CD4-positive, alpha-beta T cell treated with Interleukin-1 beta for 1 hour (primary cell): ENCODE measurements around the gene KDELR3.

Experiments
- DNase-seq, 2 donors: peaks; one replicate each; pipeline ENCODE4 v3.0.0-alpha.2; 2020 to 2022

Gene KDELR3

GRCh38 chr22:38440747-38441350, 27.0 kb upstream of the KDELR3 start:
- DNase-seq, result no peak

- DNase-seq, result no peak
Observed at GRCh38 chr22:38441620-38442287, 26.1 kb upstream of the KDELR3 start.

GRCh38 chr22:38442967-38443627, 24.8 kb upstream of the KDELR3 start:
- no peak for DNase-seq

GRCh38 chr22:38443628-38444521, 24.0 kb upstream of the KDELR3 start:
- no peak for DNase-seq

GRCh38 chr22:38444783-38445182, 23.1 kb upstream of the KDELR3 start:
- no peak for DNase-seq

GRCh38 chr22:38446018-38446601, 21.8 kb upstream of the KDELR3 start:
- no peak for DNase-seq

GRCh38 chr22:38448945-38449745, 18.8 kb upstream of the KDELR3 start:
- no peak for DNase-seq

- no peak for DNase-seq
Observed at GRCh38 chr22:38449776-38450175, 18.1 kb upstream of the KDELR3 start.

- DNase-seq, result no peak
Observed at GRCh38 chr22:38450234-38450797, 17.6 kb upstream of the KDELR3 start.

GRCh38 chr22:38451404-38451803, 16.5 kb upstream of the KDELR3 start:
- no peak for DNase-seq

- DNase-seq, result no peak
Observed at GRCh38 chr22:38451864-38452263, 16.0 kb upstream of the KDELR3 start.

- no peak for DNase-seq
Observed at GRCh38 chr22:38452373-38453065, 15.4 kb upstream of the KDELR3 start.

GRCh38 chr22:38453066-38453672, 14.7 kb upstream of the KDELR3 start:
- DNase-seq, result no peak

- DNase-seq, result no peak
Observed at GRCh38 chr22:38453996-38454352, 13.9 kb upstream of the KDELR3 start.

GRCh38 chr22:38454353-38455075, 13.4 kb upstream of the KDELR3 start:
- peak; percentile 10 to 13 for DNase-seq

- DNase-seq, result no peak
Observed at GRCh38 chr22:38455076-38455529, 12.8 kb upstream of the KDELR3 start, which contains the start of gene KCNJ4. KCNJ4 (minus strand) TSS chr22:38455199; CDS start chr22:38428132, 27,067 bp downstream.

- no peak for DNase-seq
Observed at GRCh38 chr22:38455530-38456271, 12.2 kb upstream of the KDELR3 start.

GRCh38 chr22:38456272-38456835, 11.5 kb upstream of the KDELR3 start:
- no peak for DNase-seq
